GM19025 (cell line): ENCODE results near the gene MIER2.

Experiments
- ATAC-seq: cut with Tn5 transposase; IDR thresholded peaks from one replicate; pipeline ENCODE4 v1.9.1; 2021; ENCODE audit warnings: mild to moderate bottlenecking, low read depth, moderate library complexity; ENCODE audit not compliant: unreplicated experiment

The MIER2 gene

DNA sequence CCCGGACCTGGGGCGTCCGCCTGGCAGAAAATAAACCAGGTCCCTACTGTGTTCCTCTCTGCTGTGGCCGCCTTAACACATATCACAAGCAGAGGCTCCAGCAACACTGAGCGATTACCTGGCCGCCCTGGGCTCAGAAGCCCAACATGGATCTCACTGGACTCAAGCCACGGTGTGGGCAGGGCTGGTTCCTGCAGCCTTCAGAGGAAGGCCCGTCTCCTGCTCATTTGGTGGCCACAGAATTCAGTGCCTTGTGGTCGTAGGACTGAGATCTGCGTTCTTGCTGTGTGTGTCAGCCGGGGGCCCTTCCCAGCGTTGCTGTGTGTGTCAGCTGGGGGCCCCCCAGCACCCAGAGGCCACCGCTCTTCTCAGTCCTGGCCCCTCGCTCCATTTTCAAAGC is 34.1 kb upstream of the MIER2 start:
- no peak for ATAC-seq

DNA sequence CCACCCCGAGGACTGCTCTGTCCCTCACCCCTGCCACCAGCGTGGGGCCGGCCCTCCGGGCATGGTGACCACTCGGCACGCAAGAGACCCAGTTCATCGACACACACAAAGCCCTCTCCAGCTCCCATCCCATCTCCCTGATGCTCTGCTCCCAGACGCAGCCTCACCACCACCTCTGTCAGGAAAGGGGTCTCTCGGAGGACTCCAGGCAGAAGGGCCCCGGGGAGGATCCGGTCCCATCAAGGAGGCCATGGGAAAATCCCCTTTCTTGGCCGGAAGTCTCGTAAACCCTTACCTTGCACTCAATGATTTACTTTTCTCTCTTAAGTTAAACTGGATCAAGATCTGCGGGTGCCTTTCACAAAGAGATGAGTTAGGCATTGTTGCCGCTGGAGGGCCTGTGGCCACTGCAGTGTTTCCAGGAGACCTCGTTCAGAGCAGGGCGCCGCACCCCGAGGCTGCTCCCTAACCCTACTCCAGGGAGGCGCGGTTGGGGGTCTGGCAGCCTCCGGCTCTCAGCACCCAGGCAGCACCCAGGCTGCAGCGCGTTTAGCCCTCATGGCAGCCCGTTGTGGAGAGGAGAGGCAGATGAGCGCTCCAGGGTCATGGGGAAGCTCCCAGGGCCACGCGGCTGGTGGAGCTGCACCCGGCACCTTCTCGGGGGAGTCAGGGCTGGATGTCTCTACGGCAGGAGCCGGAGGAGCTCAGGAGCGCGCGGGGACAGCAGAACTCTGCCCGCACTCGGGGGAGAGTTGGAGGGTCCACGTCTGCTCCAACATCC is 33.4 kb upstream of the MIER2 start:
- ATAC-seq = no peak

DNA sequence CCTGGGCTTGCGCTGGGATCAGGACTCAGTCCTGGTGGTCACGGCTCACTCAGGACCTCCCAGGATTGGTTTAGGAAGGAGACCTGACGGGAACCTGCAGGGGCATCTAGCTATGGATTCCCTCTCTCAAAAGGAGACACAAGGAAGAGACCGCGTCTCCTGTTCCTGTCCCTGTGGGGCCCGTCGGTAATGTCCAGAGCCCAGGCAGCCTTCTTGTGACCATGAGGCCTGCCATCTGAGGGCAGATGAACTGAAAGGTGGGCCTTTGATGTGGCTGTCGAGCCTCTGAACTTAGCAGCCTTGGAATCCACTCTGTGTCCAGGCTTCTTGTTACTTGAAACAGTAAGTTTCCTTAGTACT is 31.5 kb upstream of the MIER2 start:
- no peak for ATAC-seq

DNA sequence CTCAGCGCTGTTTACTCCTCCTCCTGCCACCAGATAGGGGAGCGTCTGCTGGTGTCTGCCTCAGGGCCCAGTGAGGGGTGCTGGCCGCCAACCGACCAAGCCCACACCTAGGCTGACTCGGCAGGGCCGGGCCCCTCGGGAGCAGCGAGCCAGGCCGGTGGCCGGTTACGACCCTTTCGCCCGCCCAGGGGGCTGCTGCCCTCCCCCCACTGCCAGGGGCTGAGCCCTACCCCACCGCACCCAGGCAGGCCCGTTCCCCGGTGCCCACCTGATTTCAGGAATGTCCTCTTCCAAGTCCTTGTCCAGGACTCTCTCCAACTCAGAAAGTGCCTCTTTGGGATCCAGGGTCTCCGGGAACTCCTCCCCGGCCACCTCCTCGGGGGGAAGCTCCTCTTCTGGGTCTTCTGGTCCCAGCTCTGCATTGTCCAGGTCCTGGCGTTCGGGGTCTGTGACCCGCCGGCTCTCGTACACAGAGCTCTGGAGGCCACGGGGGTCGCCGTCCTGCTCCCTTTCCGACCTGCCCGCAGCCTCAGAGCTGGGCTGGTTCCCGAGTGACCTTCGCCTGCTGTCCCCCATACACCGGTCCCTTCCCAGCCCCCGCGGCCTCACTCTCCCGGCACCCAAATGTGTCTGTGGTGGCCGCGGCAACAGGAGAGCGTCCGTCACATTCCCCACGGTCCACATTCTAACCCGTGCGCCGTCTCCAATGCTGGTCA is 31.0 kb upstream of the MIER2 start:
- no peak for ATAC-seq

DNA sequence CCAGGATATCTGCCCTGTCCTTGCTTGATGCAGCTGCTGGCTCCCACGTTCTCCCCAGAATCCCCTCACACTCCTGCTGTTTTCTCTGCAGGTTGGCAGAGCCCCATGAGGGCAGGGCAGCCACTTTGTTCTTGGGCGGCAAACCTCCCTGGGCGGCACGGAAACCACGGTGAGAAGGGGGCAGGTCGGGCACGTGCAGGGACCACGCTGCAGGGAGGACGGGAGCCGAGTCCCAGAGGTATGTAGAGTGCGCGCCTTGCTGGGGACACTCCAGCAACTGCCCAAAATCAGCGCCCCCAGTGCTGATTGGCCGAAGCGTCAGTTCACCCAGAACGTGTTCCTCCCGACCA is 30.3 kb upstream of the MIER2 start:
- no peak for ATAC-seq

DNA sequence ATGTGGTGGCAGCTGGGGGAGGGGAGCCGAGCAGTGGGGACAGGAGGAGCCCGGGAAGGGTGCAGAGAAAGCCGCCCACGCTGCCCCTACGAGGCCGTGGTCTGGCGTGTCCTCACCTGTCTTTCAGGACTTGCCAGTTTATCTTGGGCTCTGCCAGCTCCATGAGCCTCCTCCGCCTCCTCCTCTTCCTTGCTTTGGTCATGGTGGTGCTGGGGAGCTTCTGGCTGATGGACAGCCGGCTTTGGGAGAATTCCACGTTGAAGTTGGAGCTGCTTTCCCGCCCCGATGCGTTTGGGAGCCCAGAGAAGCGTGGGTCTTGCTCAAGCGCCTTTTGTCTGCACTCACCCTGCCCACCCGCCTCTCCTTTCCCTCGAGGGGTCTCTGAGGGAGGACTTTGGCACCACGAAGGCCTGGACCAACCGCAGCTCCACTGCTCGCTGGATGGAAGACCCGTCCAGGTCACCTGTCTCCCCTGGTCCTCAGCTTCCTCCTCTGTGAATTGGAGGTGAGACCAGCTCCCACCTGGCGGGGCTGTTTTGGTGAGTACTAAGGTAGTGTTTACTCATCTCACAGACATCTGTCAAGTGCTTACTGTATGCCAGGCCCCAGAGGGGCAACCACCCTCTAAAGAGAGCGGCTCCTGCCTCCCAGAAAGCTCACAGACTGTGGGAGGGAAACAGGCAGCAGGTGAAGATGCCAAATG is 29.7 kb upstream of the MIER2 start:
- no peak for ATAC-seq

DNA sequence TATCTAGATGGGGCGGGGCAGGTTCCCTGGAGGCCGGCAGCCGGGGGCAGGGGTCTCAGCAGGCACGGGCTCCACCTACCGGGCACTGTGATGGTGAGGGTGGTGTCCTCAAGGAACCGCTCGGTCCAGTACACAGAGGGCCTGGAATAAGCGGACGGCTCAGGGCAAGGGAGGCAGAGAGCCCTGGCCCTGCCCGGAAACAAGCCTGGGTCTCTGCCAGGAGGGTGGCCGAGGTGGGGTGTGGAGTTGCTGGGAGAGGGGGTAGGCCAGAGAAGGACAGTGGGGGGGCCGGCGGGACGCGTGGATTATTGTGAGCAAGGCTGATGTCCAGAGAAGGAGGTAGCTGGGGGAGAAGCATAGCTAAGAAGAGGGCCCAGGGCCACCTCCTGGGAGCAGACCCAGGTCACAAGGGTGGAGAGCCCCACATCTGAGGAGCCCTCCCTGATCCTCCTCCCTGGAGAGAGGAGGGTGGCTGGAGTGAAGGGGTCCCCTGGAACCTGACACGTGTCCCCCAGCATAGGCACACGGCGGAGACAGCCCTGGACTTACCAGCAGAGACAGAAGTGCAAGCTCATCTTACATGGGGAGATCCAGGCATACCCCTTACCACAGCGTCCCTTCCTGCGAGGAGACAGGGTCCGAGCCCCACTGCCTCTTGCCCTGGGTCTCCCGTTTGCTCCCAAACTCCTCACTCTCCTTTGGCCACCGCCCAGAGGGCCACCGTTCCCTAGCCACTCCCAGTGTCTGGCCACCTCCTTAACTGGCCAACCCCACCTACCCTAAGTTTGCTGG is 29.0 kb upstream of the MIER2 start:
- no peak for ATAC-seq

DNA sequence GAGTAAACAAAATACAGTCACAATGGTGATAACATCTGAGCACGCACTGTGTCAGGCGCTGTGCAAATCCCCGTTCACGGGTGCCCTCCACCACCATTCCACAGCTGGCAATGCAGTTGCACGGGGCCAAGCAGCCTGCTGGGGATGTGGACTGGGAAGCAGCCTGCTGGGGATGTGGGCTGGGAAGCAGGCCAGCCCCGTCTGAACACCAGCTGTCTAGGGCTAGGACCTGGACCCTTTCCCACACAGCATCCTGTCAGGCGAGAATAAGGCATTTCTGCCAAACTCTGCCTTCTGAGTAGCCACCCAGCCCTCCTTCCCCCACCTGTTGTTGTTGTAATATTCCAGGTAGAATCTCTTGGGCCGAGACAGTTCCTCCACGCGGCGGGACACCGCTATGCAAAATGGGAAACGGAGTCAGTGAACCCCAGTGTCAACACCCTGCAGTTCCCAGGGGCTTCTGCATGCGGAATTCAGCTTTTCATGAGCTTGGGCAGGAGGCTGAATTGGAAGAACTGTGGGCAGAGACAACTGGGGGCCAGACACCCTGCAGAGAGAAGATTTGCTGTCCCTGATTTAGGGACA is 27.8 kb upstream of the MIER2 start:
- ATAC-seq = no peak

DNA sequence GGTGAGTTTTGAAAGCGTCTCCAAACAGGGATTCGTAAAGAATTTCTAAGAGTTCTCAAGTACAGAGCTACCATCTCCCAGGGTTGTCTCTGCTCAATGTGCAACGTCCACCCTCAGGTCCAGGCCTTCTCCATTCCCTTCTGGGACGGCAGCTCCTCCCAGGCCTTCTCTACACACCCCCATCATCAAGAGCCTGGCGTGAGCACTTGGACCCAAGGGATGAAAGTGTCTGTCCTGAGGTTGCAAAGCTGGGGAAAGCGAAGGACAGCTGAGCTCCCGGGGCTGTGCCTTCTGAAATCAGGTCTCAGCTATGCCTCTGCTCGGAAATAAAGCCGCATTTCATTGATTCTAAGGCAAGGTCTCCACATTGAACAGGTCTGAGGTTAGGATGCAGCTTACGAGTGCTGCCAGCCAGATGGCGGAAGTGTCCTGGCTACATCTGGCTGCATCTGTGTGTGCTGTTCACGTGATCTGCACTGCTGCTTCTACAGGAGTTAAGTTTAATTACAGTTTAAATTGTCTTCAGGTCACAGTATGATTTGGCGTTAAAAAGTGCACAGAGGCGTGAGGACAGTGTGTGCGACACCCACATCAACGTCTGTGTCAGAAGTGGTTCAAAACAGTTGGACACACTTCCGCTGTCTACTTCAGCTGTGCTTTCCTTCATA is 27.0 kb upstream of the MIER2 start:
- no peak for ATAC-seq

DNA sequence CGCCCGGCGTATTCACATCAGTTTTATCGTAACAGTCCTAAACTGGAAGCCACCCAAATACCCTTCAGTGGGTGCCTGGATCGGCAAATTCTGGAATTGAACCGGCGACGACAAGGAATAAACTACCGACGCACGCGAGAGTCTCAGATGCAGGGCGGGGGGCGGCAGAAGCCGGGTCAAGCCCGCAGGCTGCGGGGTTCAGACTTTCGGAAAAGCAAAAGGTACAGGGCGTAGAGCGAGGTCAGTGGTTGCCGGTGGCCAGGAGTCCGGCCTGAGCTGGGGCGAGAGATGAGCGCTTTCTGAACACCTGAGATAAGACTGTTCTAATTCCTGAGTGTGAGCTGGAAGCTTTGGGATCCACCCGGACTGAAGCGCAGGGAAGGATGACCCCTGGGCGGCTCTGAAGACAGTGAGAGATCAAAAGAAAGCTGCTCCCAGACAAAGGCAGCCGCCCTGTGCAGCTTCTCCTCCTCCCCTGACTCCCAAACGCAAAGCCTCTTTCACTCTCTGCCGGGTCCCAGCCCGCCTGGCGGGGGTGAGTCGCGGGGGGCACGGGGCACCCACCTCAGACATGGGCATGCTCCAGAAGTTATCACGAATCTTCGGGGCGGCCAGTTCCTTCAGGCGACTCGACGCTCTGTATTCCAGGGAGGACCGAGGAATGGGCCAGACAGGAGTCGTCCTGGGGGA is 26.2 kb upstream of the MIER2 start:
- no peak for ATAC-seq

DNA sequence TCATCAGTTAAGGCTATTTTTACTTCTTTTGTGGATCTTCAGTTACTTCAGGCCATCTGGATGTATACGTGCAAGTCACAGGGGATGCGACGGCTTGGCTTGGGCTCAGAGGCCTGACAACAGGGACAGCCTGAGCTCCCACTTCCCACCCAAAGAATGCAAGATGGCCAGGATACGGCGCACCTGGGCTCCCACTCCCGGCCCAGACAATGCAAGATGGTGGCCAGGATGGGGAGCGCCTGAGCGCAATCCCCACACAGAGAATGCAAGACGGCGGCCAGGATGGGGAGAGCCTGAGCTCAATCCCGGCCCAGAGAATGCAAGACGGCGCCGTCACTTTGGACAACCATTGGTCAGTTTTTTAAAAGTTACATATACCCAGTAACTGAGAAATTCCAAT is 25.3 kb upstream of the MIER2 start:
- no peak for ATAC-seq

DNA sequence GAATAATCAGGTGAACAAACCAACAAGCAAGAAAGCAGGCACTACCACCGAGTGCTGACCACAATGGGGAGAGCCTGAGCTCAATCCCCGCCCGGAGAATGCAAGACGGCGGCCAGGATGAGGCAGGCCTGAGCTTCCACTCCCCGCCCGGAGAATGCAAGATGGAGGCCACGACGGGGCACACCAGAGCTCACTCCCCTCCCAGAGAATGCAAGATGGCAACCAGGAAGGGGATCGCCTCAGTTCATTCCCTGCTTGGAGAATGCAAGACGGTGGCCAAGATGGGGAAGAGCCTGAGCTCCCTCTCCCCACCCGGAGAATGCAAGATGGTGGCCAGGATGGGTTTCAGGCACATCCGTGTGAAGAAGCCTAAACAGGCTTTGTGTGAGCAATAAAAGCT is 24.7 kb upstream of the MIER2 start:
- no peak for ATAC-seq

DNA sequence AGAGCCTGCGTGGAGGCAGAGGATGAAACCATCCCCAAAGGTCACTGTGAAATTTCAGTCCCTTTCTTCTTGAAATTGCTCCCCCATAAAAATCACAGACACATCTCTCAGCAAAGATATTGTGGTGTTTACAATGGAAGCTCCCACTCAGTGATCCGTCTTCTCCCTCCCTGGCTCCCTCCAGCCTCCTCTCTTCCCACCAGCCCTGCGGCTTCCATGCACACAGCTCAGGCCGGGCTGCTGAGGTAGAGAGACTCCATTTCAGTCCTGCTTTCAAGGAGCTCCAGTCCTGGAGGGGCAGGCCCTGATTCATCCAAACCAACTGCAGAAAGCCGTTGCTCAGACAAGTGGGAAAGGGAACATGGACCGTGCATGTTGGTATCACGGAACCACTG is 24.0 kb upstream of the MIER2 start:
- no peak for ATAC-seq

DNA sequence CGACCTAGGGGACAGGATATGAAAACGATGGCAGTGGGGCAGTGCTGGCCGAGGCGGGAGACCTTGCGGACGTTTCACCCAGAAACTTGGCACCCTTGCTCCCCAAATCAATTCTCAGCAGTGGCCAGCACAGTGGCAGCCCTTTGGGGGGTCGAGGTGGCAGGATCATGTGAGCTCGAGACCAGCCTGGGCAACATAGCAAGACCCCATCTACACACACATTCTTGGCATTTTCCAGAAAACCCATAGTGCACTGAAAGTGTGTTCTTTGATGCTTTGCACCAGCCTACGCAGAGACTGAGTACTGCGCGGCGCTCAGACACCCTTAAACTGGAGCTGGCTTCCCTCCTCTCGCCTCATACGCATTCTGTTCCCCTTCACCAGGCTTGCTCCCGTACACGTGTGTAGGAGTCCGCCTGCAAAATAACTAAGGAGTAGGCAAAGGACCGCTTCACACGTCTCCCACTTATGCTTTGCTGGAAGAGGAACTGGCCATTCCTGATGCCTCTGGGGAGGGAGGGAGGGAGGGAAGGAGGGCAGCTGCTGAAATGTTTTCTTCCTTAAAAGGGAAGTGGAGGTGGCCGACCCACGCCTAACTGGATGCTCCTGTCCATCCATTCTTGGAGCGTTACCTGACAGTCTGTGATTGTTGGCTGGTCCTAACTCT is 23.5 kb upstream of the MIER2 start:
- no peak for ATAC-seq

DNA sequence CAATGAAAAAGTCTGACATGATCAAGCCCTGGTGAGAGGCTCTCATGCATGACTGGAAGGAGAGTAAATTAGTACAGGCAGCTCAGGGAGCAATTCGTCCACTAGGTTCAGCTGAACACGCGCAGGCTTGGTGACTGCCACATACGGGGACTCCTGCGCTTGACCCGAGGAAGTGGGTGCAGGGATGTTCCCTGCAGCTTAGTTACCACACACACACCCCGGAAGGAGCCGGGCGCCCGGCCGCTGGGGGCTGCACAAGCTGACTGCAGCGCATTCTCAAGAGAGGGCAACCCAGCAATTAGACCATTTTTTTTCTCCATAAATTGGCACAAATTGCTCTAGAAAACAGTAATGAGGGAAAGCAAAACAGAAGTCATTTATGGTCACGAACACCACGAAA is 23.0 kb upstream of the MIER2 start:
- ATAC-seq = no peak

DNA sequence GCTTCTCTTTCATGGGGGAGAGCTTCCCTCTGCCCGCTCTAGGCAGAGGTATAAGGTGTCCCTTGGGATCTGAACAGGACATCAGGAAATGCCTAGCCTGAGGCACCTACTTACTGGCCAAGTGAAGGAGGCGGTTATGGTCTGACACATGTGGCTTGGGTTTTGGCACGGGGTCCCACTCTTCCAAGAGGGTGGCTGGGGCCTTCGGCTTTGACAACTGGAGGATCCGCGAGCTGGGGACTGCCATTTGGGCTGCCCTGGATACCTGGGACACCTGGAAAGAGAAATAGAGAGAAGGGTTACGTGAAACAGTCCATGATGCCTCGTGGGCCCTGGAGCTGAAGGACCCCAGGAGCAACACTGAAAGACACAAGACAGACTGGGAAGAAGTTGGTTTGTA is 22.4 kb upstream of the MIER2 start:
- no peak for ATAC-seq

DNA sequence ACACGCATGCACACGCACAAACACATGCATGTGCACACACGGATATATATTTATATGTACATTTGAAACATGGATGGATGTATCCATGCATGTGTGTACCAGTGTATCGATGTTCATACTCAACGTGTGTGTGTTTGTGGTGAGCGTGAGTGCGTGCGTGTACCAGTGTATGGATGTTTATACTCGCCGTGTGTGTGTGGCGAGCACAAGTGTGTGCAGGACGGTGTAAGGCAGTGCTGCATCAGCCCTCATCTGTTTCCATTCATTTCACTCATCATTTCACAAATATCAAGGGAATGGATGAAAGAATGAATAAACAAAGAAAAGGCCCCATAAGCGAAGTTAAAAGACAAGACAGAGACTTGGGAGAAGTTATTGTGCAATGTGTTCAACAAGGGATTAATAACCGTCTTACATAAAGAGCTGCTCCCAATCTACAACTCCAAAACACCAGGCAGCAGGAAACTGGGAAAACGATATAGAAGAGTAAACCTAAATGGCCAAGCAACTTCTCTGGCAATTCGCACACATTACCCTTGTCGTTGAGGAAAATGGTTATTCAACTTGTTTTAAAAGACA is 21.7 kb upstream of the MIER2 start:
- ATAC-seq = no peak

DNA sequence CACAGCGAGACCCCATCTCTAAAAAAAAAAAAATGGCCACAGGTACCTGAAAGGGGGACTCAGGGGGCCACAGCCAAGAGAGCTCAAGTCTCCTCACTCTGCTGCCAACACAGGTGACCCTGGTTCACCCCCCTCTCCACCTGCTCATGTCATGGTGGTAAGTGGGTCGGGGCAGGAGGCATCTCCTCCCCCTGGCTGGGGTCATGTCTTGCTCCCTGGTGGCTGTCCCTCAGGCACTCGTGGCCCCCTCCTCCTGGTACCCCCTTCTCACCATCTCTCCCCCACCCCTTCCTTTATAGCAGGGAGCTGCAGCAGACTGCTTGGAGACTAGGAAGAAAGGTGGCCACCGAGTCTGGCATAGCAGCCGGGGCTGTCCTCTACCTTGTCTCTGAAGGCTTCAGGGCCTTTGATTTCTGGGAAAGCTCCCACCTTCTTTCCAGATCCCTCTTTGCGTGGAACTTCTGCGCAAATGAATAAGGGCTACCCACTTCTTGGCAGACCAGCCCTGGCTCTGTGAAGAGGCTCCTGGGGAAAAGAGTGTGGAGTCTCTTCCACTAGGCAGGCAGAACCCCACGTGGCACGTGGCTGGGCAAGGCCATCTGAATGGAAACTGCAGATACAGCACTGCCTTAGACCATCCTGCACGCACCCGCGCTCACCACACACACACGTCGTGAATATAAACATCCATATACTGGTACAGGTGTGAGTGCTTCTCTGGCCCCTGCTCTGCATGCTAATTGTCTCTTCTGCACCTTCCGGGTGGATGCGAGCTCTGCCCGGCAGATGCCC is 20.1 kb upstream of the MIER2 start:
- no peak for ATAC-seq
